HG03521 (cell line): ENCODE results near the gene KAZN.

Experiments used
- ATAC-seq: cut with Tn5 transposase; IDR thresholded peaks from one replicate; pipeline ENCODE4 v1.9.1; 2021; ENCODE audit warnings: mild to moderate bottlenecking, moderate library complexity; ENCODE audit not compliant: unreplicated experiment

KAZN gene

DNA sequence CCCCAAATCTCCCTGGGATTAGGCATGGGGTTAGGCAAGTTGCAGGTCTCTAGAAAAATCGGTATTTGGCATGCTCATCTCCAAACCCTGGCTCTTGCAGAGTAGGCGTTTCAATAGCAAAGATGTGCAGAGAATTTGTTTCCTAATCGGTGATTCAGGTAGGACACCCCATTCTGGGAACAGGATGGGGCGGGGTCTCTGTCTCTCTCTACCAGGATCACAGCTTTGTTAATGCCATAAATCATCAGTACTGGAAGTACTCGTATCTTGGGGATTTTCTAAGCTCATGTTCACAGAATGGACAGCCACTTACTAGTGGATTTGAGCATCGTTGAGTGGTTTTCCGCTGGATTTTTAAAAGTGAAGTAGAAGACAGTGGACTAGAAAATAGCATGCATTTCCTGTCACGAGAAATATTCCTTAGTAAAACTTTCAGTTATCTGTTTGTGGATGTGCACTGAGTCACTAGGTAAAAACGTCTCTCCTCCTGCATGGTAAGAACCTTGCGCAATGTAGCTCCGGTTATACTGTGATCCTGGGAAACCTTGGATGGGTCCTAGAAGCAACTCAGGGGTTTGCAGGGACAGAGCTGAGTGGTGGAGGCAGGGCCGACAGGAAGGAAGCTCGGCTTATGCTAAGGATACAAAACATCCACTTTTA is 560.2 kb downstream of the KAZN start:
- ATAC-seq = no peak

DNA sequence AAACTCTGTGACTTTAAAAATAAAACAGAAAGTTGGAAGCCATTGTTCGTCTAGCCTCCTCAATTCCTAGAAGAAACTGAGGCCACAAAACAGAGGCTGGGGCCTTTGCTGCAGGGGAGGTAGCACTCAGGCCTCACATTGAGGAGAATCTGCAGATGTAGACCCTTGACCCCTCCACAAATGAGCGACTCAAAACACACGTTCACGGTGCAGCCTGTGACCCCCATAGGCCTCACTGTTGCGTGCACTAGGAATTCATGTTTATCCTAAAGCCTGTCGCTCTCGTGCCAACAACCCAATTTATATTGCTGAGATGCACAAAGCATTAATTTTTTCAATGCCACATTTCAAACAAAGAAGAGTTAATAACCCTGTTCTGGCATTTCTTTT is 560.7 kb downstream of the KAZN start:
- ATAC-seq = no peak

DNA sequence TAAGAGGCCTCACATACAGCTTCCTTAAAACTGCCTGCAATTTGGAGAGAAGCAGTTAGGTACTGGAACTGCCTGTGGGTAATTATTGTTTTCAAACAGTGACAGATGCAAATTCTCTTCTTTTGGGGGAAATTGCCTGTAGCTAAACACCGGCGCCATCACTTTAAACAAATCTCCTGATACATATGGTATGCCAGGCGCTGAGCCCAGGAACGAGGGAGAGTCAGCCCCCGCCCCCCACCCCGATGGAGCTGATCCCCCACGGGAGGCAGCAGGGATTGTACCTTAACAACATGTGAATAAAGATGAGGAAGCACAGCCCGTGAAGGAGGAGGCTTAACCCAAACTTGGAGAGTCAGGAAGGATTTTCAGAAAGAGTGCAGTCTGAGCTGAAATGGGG is 562.1 kb downstream of the KAZN start:
- ATAC-seq = no peak

DNA sequence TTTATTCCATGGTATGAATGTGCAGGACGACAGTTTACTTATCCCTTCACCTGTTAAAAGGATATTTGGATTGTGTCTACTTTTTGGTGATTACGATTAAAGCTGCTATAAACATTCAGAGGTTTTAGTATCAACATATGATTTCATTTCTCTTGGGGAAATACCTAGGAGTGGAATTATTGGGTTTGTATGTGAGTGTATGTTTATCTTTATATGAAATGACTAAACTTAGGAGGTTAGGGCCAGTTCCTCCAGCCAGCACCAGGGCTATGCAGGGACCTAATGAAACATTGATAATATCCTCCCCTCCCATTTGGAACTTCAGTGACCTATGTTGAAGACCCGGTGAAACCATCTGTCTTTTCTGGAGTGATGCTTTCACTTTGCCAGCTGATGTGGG is 568.9 kb downstream of the KAZN start:
- ATAC-seq = no peak
